ENCODE measurements around the gene LRMDA.

DNA sequence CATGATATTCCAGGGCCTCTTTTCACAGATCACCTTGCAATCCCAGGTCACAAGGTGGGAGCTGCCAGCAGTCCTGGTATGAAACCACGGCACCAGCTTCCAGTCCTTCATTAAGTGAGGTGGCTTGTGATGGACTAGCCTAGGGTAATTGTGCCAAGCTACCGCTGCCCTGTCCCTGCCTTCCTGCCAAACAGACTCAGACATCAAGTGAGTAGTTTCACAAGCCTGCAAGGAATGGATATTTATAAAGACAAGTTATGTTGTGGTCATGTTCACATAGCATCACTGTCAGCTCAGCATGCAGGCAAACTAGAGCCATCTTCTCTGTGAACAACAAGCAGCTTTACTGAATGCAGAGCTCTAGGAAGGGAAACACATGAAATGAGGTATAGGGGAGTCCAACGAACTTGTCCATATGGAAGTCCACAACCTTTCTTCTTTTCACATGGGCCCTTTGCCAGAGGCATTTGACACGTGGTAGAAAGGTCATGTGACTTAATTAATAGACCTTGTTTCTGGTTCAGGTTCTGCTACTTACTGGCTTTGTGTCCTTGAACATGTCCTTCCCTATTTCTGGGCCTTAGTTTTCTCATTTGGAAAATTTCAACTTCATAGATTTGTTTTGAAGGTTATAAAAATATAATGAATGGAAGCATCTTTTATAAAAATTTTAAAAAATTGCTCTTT lies 1145.0 kb downstream of the LRMDA start:
- TF ChIP-seq, protein P1, sequence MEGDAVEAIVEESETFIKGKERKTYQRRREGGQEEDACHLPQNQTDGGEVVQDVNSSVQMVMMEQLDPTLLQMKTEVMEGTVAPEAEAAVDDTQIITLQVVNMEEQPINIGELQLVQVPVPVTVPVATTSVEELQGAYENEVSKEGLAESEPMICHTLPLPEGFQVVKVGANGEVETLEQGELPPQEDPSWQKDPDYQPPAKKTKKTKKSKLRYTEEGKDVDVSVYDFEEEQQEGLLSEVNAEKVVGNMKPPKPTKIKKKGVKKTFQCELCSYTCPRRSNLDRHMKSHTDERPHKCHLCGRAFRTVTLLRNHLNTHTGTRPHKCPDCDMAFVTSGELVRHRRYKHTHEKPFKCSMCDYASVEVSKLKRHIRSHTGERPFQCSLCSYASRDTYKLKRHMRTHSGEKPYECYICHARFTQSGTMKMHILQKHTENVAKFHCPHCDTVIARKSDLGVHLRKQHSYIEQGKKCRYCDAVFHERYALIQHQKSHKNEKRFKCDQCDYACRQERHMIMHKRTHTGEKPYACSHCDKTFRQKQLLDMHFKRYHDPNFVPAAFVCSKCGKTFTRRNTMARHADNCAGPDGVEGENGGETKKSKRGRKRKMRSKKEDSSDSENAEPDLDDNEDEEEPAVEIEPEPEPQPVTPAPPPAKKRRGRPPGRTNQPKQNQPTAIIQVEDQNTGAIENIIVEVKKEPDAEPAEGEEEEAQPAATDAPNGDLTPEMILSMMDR (IDR thresholded peaks at IDR 0.05): no peak
- TF ChIP-seq POLR2A (IDR thresholded peaks at IDR 0.05) (no peak), EP300 (IDR thresholded peaks at IDR 0.05) (no peak)

Data from tibial nerve (tissue), 4 donors.